ENCODE measurements around the gene ZBBX.
"Not testable (repeated sequence)": the region's sequence is repeated elsewhere in the genome, so short reads cannot be mapped to it uniquely, and the experiment has no call there.

The ZBBX gene

GRCh38 chr3:167380004-167380689 is at the start of gene ZBBX:
ZBBX (minus strand) TSS chr3:167380297; CDS start chr3:167372901, 7,396 bp downstream.
- TF ChIP-seq, protein P1, sequence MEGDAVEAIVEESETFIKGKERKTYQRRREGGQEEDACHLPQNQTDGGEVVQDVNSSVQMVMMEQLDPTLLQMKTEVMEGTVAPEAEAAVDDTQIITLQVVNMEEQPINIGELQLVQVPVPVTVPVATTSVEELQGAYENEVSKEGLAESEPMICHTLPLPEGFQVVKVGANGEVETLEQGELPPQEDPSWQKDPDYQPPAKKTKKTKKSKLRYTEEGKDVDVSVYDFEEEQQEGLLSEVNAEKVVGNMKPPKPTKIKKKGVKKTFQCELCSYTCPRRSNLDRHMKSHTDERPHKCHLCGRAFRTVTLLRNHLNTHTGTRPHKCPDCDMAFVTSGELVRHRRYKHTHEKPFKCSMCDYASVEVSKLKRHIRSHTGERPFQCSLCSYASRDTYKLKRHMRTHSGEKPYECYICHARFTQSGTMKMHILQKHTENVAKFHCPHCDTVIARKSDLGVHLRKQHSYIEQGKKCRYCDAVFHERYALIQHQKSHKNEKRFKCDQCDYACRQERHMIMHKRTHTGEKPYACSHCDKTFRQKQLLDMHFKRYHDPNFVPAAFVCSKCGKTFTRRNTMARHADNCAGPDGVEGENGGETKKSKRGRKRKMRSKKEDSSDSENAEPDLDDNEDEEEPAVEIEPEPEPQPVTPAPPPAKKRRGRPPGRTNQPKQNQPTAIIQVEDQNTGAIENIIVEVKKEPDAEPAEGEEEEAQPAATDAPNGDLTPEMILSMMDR (IDR thresholded peaks at IDR 0.05; ENCODE audit: low read length) = peak; percentile 99
- TF ChIP-seq EZH2 (optimal IDR thresholded peaks at IDR 0.05; ENCODE audit: low read depth, low read length) = no peak
- H3K79me2 ChIP-seq (ENCODE audit: low read length) = no peaks in the 10 kb centered on the region
- H3K4me1 ChIP-seq (ENCODE audit: low read length) = no peaks in the 10 kb centered on the region
- H3K4me3 ChIP-seq (ENCODE audit: low read length) = peak within 1 kb of the TSS; percentile 68
- no peaks in the 10 kb centered on the region for H3K27me3 ChIP-seq (replicated peaks; ENCODE audit: insufficient read depth, low read length)
- peak within 1 kb of the TSS; percentile 62 for H3K4me2 ChIP-seq (ENCODE audit: low read depth, low read length)
- no peaks in the 10 kb centered on the region for H3K9me2 ChIP-seq (replicated peaks; ENCODE audit: insufficient read depth, low read length)
- peak; percentile 94 for DNase-seq
- H3K36me3 ChIP-seq (replicated peaks; ENCODE audit: insufficient read depth, low read length) = no peaks in the 10 kb centered on the region
- H3K9me3 ChIP-seq (replicated peaks; ENCODE audit: insufficient read depth, low read length) = no peaks in the 10 kb centered on the region
- H4K20me1 ChIP-seq (ENCODE audit: insufficient read depth, low read length) = no peaks in the 10 kb centered on the region
- H2AFZ ChIP-seq (ENCODE audit: low read length) = peak within 1 kb of the TSS; percentile 56
- H3K9ac ChIP-seq (ENCODE audit: low read length) = peak within 1 kb of the TSS; percentile 11; the same call in 1 of the 2 replicates
- H3F3A ChIP-seq (ENCODE audit: insufficient read depth, low read length) = no peaks in the 10 kb centered on the region
- no peak within 1 kb of the TSS for H3K27ac ChIP-seq (ENCODE audit: low read length)

DNA sequence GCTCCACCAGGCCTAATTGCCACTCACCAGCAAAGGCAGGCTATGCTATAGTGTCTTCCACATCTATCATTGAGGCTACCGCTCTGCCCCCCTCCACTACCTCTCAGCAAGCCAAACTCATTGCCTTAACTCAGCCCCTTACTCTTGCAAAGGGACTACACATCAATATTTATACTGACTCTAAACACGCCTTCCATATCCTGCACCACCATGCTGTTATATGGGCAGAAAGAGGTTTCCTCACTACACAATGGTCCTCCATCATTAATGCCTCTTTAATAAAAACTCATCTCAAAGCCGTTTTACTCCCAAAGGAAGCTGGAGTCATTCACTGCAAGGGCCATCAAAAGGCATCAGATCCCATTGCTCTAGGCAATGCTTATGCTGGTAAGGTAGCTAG is 46.9 kb upstream of the ZBBX start:
- not testable (repeated sequence) for H3K9me2 ChIP-seq (replicated peaks; ENCODE audit: insufficient read depth, low read length); H3K4me3 ChIP-seq (ENCODE audit: low read length); H3K27ac ChIP-seq (ENCODE audit: low read length); H3K27me3 ChIP-seq (replicated peaks; ENCODE audit: insufficient read depth, low read length); H4K20me1 ChIP-seq (ENCODE audit: insufficient read depth, low read length); DNase-seq; H3K4me2 ChIP-seq (ENCODE audit: low read depth, low read length); H3K4me1 ChIP-seq (ENCODE audit: low read length); H3K9ac ChIP-seq (ENCODE audit: low read length); H3K36me3 ChIP-seq (replicated peaks; ENCODE audit: insufficient read depth, low read length); H3K79me2 ChIP-seq (ENCODE audit: low read length); H3K9me3 ChIP-seq (replicated peaks; ENCODE audit: insufficient read depth, low read length); H3F3A ChIP-seq (ENCODE audit: insufficient read depth, low read length); H2AFZ ChIP-seq (ENCODE audit: low read length)

- H3K9me2 ChIP-seq (replicated peaks; ENCODE audit: insufficient read depth, low read length); H3K9me3 ChIP-seq (replicated peaks; ENCODE audit: insufficient read depth, low read length); H3K36me3 ChIP-seq (replicated peaks; ENCODE audit: insufficient read depth, low read length); DNase-seq; H2AFZ ChIP-seq (ENCODE audit: low read length); H4K20me1 ChIP-seq (ENCODE audit: insufficient read depth, low read length); H3K79me2 ChIP-seq (ENCODE audit: low read length); H3K27me3 ChIP-seq (replicated peaks; ENCODE audit: insufficient read depth, low read length); H3K9ac ChIP-seq (ENCODE audit: low read length); H3F3A ChIP-seq (ENCODE audit: insufficient read depth, low read length); H3K27ac ChIP-seq (ENCODE audit: low read length); H3K4me1 ChIP-seq (ENCODE audit: low read length); H3K4me2 ChIP-seq (ENCODE audit: low read depth, low read length); H3K4me3 ChIP-seq (ENCODE audit: low read length): not testable (repeated sequence)
Measured at GRCh38 chr3:167422396-167422795, 42.3 kb upstream of the ZBBX start.

DNA sequence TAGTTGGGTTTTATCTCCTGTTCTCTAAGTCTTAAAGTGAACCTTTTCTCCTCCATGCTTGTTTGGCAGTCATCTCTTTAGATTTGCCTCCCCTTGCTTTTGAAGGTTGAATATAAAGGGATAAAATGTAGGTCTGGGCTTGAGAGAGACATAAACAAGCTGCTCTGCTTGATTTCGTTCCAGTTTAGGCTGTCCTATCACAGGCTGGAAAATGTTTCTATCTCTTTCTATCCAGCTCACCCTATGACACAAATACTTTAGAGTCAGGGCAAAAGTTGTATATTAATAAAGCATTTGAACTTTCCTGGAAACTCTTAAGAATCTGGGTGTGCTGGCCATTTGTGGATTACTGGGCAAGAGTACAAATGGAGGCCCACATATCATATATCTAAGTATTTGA is 29.5 kb upstream of the ZBBX start:
- Histone ChIP-seq H3K79me2 (ENCODE audit: low read length) (no peaks in the 10 kb centered on the region), H3K4me1 (ENCODE audit: low read length) (no peaks in the 10 kb centered on the region), H4K20me1 (ENCODE audit: insufficient read depth, low read length) (no peaks in the 10 kb centered on the region), H3K36me3 (replicated peaks; ENCODE audit: insufficient read depth, low read length) (no peaks in the 10 kb centered on the region), H3K27me3 (replicated peaks; ENCODE audit: insufficient read depth, low read length) (no peaks in the 10 kb centered on the region), H3K4me2 (ENCODE audit: low read depth, low read length) (no peak overlapping the region), H2AFZ (ENCODE audit: low read length) (no peak overlapping the region), H3F3A (ENCODE audit: insufficient read depth, low read length) (no peaks in the 10 kb centered on the region), H3K9ac (ENCODE audit: low read length) (no peak overlapping the region), H3K27ac (ENCODE audit: low read length) (no peak overlapping the region), H3K4me3 (ENCODE audit: low read length) (no peak overlapping the region), H3K9me2 (replicated peaks; ENCODE audit: insufficient read depth, low read length) (no peaks in the 10 kb centered on the region), H3K9me3 (replicated peaks; ENCODE audit: insufficient read depth, low read length) (no peaks in the 10 kb centered on the region)
- TF ChIP-seq, protein P1 (IDR thresholded peaks at IDR 0.05; ENCODE audit: low read length) = no peak
- TF ChIP-seq EZH2phosphoT487 (IDR thresholded peaks at IDR 0.05; ENCODE audit: low read length) (no peak), EZH2 (optimal IDR thresholded peaks at IDR 0.05; ENCODE audit: low read depth, low read length) (no peak)
- no peak for DNase-seq

Measured in MM.1S (cell line).